GM12878 (cell line): Measurements from ENCODE around the gene TTLL8. TPM values are rescaled to one million over a fixed set of nuclear protein-coding genes. Genes with fewer than 3 reads are reported as not detected.

Experiments
- ATAC-seq: fragments of 200-7000 bp; cut with Tn5 transposase; 3 replicates; pipeline ENCODE4 v1.9.1; 2020; ENCODE audit warnings: mild to moderate bottlenecking, moderate library complexity
- BruUV-seq: library from RNA; stranded (reverse); fragments of 400-500 nt; replicated peaks from 2 replicates; lab custom pipeline; 2021; lab: Mats Ljungman, UMichigan
- CTCF ChIA-PET: fragments of 300-600 bp; sonication (Branson Sonifier 250); formaldehyde crosslinking; extraction: SDS; loops from one replicate; lab custom pipeline; 2021; ENCODE audit warnings: inconsistent platforms; lab: Yijun Ruan, JAX
- POLR2A ChIA-PET: fragments of 350-600 bp; formaldehyde crosslinking; extraction: SDS; loops from one replicate; lab custom pipeline; 2021; ENCODE audit warnings: inconsistent platforms; lab: Charles Lee
- RAD21 ChIA-PET: fragments of 300-600 bp; sonication (Branson Sonifier 250); formaldehyde crosslinking; loops from one replicate; lab custom pipeline; 2023; ENCODE audit warnings: antibody characterized with exemption; ENCODE audit not compliant: unreplicated experiment; lab: Charles Lee
- SMC1A ChIA-PET: fragments of 300-600 bp; sonication (Branson Sonifier 250); formaldehyde crosslinking; loops from one replicate; lab custom pipeline; 2023; ENCODE audit not compliant: unreplicated experiment, uncharacterized antibody; lab: Charles Lee
- DNase-seq: peaks from one replicate; pipeline ENCODE4 v3.0.0-alpha.2; 2011; ENCODE audit warnings: low read depth, low spot score
- FAIRE-seq: peaks from 3 replicates; lab custom pipeline; 2011; peaks lifted over from hg19 to GRCh38; lab: Jason Lieb, UNC
- H2AFZ ChIP-seq: 2 replicates; pipeline ENCODE4 v1.6.0; 2011; ENCODE audit warnings: low read depth, low read length, control low read depth; ENCODE audit not compliant: control insufficient read depth
- H3K27ac ChIP-seq: 2 replicates; pipeline ENCODE4 v1.5.1; 2011; ENCODE audit warnings: control low read depth; ENCODE audit not compliant: control insufficient read depth, insufficient read depth
- H3K27me3 ChIP-seq, 2 experiments: replicated peaks in 1 of 2; 2 replicates each; pipeline versions ENCODE4 v1.6.0 to v1.6.1; 2011; ENCODE audit warnings: low read length in 1 of 2; ENCODE audit not compliant: control insufficient read depth in 2 of 2, insufficient read depth in 2 of 2
- H3K36me3 ChIP-seq, 2 experiments: 2 replicates each; pipeline ENCODE4 v1.5.1; 2011; ENCODE audit warnings: low read length in 1 of 2; ENCODE audit not compliant: control insufficient read depth in 2 of 2, insufficient read depth in 2 of 2
- H3K4me1 ChIP-seq: 2 replicates; pipeline ENCODE4 v1.6.1; 2011; ENCODE audit warnings: mild to moderate bottlenecking, low read length, moderate library complexity, mixed read lengths; ENCODE audit not compliant: control insufficient read depth, insufficient read depth
- H3K4me2 ChIP-seq: 2 replicates; pipeline ENCODE4 v1.6.0; 2011; ENCODE audit warnings: control low read depth; ENCODE audit not compliant: control insufficient read depth, insufficient read depth
- H3K4me3 ChIP-seq: fragments of 200-600 bp; sonication (generic); 2 replicates; pipeline ENCODE4 v1.5.1; 2016
- H3K79me2 ChIP-seq: 2 replicates; pipeline ENCODE4 v1.6.0; 2011; ENCODE audit warnings: low read length; ENCODE audit not compliant: control insufficient read depth, insufficient read depth
- H3K9ac ChIP-seq: 2 replicates; pipeline ENCODE4 v1.8.0; 2011; ENCODE audit warnings: low read length, control low read depth, mixed read lengths; ENCODE audit not compliant: control insufficient read depth, insufficient read depth
- H3K9me3 ChIP-seq: replicated peaks from 3 replicates; pipeline ENCODE4 v1.5.1; 2011; ENCODE audit warnings: mild to moderate bottlenecking, low read length; ENCODE audit not compliant: control insufficient read depth, insufficient read depth
- H4K20me1 ChIP-seq: 2 replicates; pipeline ENCODE4 v1.6.0; 2011; ENCODE audit not compliant: control insufficient read depth, insufficient read depth
- BRCA1 ChIP-seq: IDR thresholded peaks from 2 replicates; pipeline ENCODE4 v1.6.1; 2011; ENCODE audit warnings: low read depth, low read length, improper control_type of control experiment
- NFYA ChIP-seq: IDR thresholded peaks from 2 replicates; pipeline ENCODE4 v1.6.1; 2011; ENCODE audit warnings: low read depth, mild to moderate bottlenecking, low read length, improper control_type of control experiment, borderline replicate concordance
- POLR2AphosphoS2 ChIP-seq: IDR thresholded peaks from 2 replicates; pipeline ENCODE4 v1.6.1; 2011; ENCODE audit warnings: low read depth, mild to moderate bottlenecking, low read length, improper control_type of control experiment, moderate library complexity
- RUNX3 ChIP-seq: IDR thresholded peaks from 2 replicates; pipeline ENCODE4 v1.6.1; 2012; ENCODE audit warnings: low read length, inconsistent platforms
- TCF12 ChIP-seq: IDR thresholded peaks from 2 replicates; pipeline ENCODE4 v1.6.1; 2011; ENCODE audit warnings: low read depth, mild to moderate bottlenecking, low read length
- WRNIP1 ChIP-seq: IDR thresholded peaks from 2 replicates; pipeline ENCODE4 v1.6.1; 2011; ENCODE audit warnings: low read depth, low read length, improper control_type of control experiment, borderline replicate concordance
- YBX1 ChIP-seq: fragments of 450-650 bp; IDR thresholded peaks from 2 replicates; pipeline ENCODE4 v1.6.1; 2016; ENCODE audit warnings: antibody characterized with exemption
- WGBS: methylation state at CpG from one replicate; pipeline ENCODE4 v1.1.6; 2016; ENCODE audit warnings: low lambda C conversion rate; ENCODE audit not compliant: insufficient replicate concordance, insufficient coverage; ENCODE audit errors: missing lambda C conversion rate; 5-methylcytosine and 5-hydroxymethylcytosine counted together
- in situ Hi-C: fragments of 300-500 bp; cut with MboI; formaldehyde crosslinking; loops from 9 replicates; pipeline ENCODE4 v1.14.3; 2018; ENCODE audit warnings: mixed read lengths
- intact Hi-C: fragments of 100-400 bp; cut with micrococcal nuclease; formaldehyde crosslinking; loops from one replicate; pipeline ENCODE4 v1.14.2; 2022; ENCODE audit not compliant: unreplicated experiment
- polyA plus RNA-seq, 11 experiments: library from polyadenylated mRNA; depleted of rRNA in 4 of 11; unstranded in 6 of 11; stranded (reverse) in 5 of 11; fragments of >200 nt; fragmentation: Nextera tagmentation in 4 of 11; fragmentation: Illumina TruSeq in 1 of 11; extraction: Ambion mirVana in 4 of 11; extraction: Trizol in 1 of 11; gene quantifications; 1 replicate in 1 of 11; 2 replicates in 10 of 11; pipeline versions ENCODE4 v1.2.1 to v1.2.3, GENCODE V29; 2011 to 2016; ENCODE audit warnings: inconsistent platforms in 2 of 11, missing spikeins in 2 of 11, low read depth in 1 of 11
- total RNA-seq, 4 experiments: library from RNA; depleted of rRNA in 3 of 4; stranded (reverse); fragments of >200 nt in 3 of 4; fragmentation: Illumina TruSeq in 1 of 4; extraction: Trizol in 1 of 4; gene quantifications; 2 replicates each; pipeline versions ENCODE4 v1.2.1 to v1.2.3, GENCODE V29; 2013 to 2021
- TF ChIP-seq, protein P1 (sequence below): fragments of 450-650 bp; IDR thresholded peaks from 2 replicates; pipeline ENCODE4 v1.6.1; 2016; ENCODE audit warnings: mild to moderate bottlenecking
- TF ChIP-seq, protein P2 (sequence below): IDR thresholded peaks from 2 replicates; pipeline ENCODE4 v1.6.1; 2011; ENCODE audit warnings: mild to moderate bottlenecking, low read depth, low read length, moderate library complexity; ENCODE audit not compliant: insufficient replicate concordance
- TF ChIP-seq, protein P3 (sequence below): fragments of 450-650 bp; IDR thresholded peaks from 2 replicates; pipeline ENCODE4 v1.6.1; 2017; ENCODE audit warnings: mild to moderate bottlenecking
- TF ChIP-seq, protein P4 (sequence below): fragments of 450-650 bp; formaldehyde crosslinking; IDR thresholded peaks from 2 replicates; pipeline ENCODE4 v1.4.0; 2020; ENCODE audit warnings: mild to moderate bottlenecking, moderate library complexity

Gene TTLL8
- total and polyA plus RNA-seq, 10 of the 15 experiments (the other 5 are each of a cell fraction or from before 2014, with no cell fraction given): not detected

DNA sequence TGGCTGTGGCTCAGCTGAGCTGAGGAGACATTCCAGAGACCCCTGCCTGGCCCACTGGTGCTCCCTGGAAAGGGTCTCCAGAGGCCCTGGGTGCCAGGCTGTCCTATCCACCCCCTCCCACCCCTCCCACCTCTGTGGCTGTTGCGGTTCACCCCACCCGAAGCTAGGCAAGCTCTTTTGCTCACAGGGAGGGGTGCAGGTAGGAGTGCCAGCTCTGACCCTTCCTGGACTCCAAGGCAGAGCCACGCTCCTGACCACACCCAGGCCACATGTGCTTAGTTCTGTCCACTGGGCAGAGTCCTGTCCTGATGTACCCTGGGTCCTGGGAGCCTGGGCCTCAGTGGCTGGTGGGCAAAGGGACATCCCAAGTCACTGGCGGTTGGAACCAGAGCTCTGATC is 62.0 kb downstream of the TTLL8 start:
- intact Hi-C loops (no loop called here), in situ Hi-C loops (no loop called here)
- no TSS peak for BruUV-seq
- H3K27me3 ChIP-seq: no peaks in the 10 kb centered on the region; a peak in 1 of 4 replicates
- no peaks in the 10 kb centered on the region for H3K4me1 ChIP-seq
- TF ChIP-seq RUNX3 (no peak), NFYA (no peak), TCF12 (no peak), YBX1 (no peak), BRCA1 (no peak), POLR2AphosphoS2 (no peak), WRNIP1 (no peak)
- TF ChIP-seq, protein P1, sequence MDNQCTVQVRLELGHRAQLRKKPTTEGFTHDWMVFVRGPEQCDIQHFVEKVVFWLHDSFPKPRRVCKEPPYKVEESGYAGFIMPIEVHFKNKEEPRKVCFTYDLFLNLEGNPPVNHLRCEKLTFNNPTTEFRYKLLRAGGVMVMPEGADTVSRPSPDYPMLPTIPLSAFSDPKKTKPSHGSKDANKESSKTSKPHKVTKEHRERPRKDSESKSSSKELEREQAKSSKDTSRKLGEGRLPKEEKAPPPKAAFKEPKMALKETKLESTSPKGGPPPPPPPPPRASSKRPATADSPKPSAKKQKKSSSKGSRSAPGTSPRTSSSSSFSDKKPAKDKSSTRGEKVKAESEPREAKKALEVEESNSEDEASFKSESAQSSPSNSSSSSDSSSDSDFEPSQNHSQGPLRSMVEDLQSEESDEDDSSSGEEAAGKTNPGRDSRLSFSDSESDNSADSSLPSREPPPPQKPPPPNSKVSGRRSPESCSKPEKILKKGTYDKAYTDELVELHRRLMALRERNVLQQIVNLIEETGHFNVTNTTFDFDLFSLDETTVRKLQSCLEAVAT: no peak
- TF ChIP-seq, protein P2, sequence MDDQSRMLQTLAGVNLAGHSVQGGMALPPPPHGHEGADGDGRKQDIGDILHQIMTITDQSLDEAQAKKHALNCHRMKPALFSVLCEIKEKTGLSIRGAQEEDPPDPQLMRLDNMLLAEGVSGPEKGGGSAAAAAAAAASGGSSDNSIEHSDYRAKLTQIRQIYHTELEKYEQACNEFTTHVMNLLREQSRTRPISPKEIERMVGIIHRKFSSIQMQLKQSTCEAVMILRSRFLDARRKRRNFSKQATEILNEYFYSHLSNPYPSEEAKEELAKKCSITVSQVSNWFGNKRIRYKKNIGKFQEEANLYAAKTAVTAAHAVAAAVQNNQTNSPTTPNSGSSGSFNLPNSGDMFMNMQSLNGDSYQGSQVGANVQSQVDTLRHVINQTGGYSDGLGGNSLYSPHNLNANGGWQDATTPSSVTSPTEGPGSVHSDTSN: no peak
- TF ChIP-seq, protein P3, sequence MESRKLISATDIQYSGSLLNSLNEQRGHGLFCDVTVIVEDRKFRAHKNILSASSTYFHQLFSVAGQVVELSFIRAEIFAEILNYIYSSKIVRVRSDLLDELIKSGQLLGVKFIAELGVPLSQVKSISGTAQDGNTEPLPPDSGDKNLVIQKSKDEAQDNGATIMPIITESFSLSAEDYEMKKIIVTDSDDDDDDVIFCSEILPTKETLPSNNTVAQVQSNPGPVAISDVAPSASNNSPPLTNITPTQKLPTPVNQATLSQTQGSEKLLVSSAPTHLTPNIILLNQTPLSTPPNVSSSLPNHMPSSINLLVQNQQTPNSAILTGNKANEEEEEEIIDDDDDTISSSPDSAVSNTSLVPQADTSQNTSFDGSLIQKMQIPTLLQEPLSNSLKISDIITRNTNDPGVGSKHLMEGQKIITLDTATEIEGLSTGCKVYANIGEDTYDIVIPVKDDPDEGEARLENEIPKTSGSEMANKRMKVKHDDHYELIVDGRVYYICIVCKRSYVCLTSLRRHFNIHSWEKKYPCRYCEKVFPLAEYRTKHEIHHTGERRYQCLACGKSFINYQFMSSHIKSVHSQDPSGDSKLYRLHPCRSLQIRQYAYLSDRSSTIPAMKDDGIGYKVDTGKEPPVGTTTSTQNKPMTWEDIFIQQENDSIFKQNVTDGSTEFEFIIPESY: no peak
- TF ChIP-seq, protein P4, sequence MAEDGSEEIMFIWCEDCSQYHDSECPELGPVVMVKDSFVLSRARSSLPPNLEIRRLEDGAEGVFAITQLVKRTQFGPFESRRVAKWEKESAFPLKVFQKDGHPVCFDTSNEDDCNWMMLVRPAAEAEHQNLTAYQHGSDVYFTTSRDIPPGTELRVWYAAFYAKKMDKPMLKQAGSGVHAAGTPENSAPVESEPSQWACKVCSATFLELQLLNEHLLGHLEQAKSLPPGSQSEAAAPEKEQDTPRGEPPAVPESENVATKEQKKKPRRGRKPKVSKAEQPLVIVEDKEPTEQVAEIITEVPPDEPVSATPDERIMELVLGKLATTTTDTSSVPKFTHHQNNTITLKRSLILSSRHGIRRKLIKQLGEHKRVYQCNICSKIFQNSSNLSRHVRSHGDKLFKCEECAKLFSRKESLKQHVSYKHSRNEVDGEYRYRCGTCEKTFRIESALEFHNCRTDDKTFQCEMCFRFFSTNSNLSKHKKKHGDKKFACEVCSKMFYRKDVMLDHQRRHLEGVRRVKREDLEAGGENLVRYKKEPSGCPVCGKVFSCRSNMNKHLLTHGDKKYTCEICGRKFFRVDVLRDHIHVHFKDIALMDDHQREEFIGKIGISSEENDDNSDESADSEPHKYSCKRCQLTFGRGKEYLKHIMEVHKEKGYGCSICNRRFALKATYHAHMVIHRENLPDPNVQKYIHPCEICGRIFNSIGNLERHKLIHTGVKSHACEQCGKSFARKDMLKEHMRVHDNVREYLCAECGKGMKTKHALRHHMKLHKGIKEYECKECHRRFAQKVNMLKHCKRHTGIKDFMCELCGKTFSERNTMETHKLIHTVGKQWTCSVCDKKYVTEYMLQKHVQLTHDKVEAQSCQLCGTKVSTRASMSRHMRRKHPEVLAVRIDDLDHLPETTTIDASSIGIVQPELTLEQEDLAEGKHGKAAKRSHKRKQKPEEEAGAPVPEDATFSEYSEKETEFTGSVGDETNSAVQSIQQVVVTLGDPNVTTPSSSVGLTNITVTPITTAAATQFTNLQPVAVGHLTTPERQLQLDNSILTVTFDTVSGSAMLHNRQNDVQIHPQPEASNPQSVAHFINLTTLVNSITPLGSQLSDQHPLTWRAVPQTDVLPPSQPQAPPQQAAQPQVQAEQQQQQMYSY (CRISPR knock-in tag): no peak
- no peak for ATAC-seq
- no peaks in the 10 kb centered on the region for H3K36me3 ChIP-seq
- DNase-seq: no peak
- no peaks in the 10 kb centered on the region; the same call in 2 of the 3 replicates for H3K9me3 ChIP-seq
- no peak overlapping the region for H2AFZ ChIP-seq
- ChIA-PET POLR2A (interaction anchor here (0.6 kb wide), 1 partner anchor 319 kb away, joined by 3 read pairs; no protein-coding TSS in a partner anchor), SMC1A (no interaction called here), CTCF (interaction anchor here (1.9 to 4.5 kb wide), 2 partner anchors 11 to 35 kb away, joined by 7 to 47 read pairs; no protein-coding TSS in a partner anchor), RAD21 (no interaction called here)
- no peaks in the 10 kb centered on the region for H4K20me1 ChIP-seq
- H3K4me3 ChIP-seq: no peak overlapping the region
- 0% methylated on average over 2 of the region's 4 CpGs for WGBS
- no peak overlapping the region for H3K9ac ChIP-seq
- FAIRE-seq: no peak
- H3K27ac ChIP-seq: no peak overlapping the region
- H3K79me2 ChIP-seq: no peaks in the 10 kb centered on the region
- no peak overlapping the region for H3K4me2 ChIP-seq
